HL-60 (cell line): ENCODE results near the gene EPB41L2.

Experiments used
- DNase-seq, 2 experiments: peaks; one replicate each; pipeline ENCODE4 v3.0.0-alpha.2; 2010 to 2020; ENCODE audit warnings: low read depth in 1 of 2, low spot score in 1 of 2
- H3K27ac ChIP-seq: fragments of 250-450 bp; sonication (Bioruptor Pico); replicated peaks from 2 replicates; pipeline ENCODE4 v1.5.1; 2020; ENCODE audit warnings: mild to moderate bottlenecking, moderate library complexity
- H3K27me3 ChIP-seq: fragments of 250-450 bp; sonication (Bioruptor Pico); 2 replicates; pipeline ENCODE4 v1.5.1; 2021; ENCODE audit warnings: mild to moderate bottlenecking, moderate library complexity; ENCODE audit not compliant: insufficient read depth, poor library complexity, severe bottlenecking
- H3K4me3 ChIP-seq: replicated peaks from 2 replicates; pipeline ENCODE4 v1.5.1; 2011; ENCODE audit warnings: mild to moderate bottlenecking, control low read depth, low read length; ENCODE audit not compliant: insufficient read depth
- GABPA ChIP-seq: IDR thresholded peaks from 2 replicates; pipeline ENCODE4 v1.6.1; 2012; ENCODE audit warnings: low read depth
- POLR2AphosphoS5 ChIP-seq: IDR thresholded peaks from 2 replicates; pipeline ENCODE4 v1.6.1; 2012; ENCODE audit warnings: low read depth
- REST ChIP-seq: IDR thresholded peaks from 2 replicates; pipeline ENCODE4 v1.6.1; 2012; ENCODE audit warnings: low read depth; ENCODE audit not compliant: insufficient replicate concordance
- SPI1 ChIP-seq: IDR thresholded peaks from 2 replicates; pipeline ENCODE4 v1.6.1; 2012; ENCODE audit warnings: low read depth, mild to moderate bottlenecking, borderline replicate concordance
- TF ChIP-seq, protein P1 (sequence below): IDR thresholded peaks from one replicate; pipeline ENCODE4 v1.5.1; 2011; ENCODE audit warnings: low read length, control low read depth, inconsistent platforms; ENCODE audit not compliant: insufficient read depth

Gene EPB41L2

DNA sequence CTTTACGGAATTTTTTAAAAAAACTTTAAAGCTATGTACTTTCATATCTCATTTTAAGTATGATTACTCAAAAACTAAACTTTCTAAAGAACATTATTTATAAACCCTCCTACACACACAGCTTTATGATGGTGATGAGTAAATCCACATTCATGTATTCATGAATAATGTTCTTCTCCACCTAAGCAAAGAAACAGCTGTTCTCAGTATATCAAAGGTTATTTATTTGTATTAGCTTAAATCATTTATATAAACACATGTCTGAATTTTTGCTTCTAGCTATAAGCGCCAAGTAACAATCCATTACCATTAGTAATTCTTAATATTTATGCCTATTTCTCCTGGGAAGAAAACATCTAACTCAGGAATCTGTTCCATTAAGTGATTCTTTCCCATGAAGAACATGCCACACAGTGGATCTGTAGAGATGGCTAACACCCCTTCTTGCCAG, 172.5 kb downstream of the EPB41L2 start:
- Histone ChIP-seq H3K27ac (no peak overlapping the region), H3K4me3 (no peak overlapping the region), H3K27me3 (no peaks in the 10 kb centered on the region)
- no peak for TF ChIP-seq GABPA
- TF ChIP-seq, protein P1, sequence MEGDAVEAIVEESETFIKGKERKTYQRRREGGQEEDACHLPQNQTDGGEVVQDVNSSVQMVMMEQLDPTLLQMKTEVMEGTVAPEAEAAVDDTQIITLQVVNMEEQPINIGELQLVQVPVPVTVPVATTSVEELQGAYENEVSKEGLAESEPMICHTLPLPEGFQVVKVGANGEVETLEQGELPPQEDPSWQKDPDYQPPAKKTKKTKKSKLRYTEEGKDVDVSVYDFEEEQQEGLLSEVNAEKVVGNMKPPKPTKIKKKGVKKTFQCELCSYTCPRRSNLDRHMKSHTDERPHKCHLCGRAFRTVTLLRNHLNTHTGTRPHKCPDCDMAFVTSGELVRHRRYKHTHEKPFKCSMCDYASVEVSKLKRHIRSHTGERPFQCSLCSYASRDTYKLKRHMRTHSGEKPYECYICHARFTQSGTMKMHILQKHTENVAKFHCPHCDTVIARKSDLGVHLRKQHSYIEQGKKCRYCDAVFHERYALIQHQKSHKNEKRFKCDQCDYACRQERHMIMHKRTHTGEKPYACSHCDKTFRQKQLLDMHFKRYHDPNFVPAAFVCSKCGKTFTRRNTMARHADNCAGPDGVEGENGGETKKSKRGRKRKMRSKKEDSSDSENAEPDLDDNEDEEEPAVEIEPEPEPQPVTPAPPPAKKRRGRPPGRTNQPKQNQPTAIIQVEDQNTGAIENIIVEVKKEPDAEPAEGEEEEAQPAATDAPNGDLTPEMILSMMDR = no peak
- no peak for TF ChIP-seq REST
- DNase-seq = no peak

GRCh38 chr6:130889423-130889822, 173.6 kb downstream of the EPB41L2 start:
- TF ChIP-seq REST (no peak), GABPA (no peak), POLR2AphosphoS5 (no peak), SPI1 (no peak)
- TF ChIP-seq, protein P1 = no peak
- Histone ChIP-seq H3K27ac (no peak overlapping the region), H3K4me3 (no peak overlapping the region), H3K27me3 (no peaks in the 10 kb centered on the region)
- no peak for DNase-seq

DNA sequence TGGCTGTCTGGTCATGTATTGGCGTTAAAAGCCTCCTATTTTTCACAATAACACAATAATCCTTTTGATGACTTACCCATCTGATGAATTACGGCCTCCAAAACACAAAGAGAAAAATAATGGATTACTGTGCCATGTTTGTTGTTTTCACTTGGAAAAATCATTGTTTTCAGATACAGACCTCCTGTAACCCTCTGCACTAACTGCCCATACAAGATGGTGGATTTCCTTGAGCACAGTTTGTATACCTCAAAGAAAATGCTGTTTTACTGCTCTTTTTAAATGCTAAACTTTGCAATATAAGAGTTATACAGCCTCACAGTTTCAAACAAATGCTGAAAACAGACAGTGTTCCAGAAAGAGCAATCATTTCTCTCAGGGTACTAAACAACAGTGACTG, 174.8 kb downstream of the EPB41L2 start:
- H3K27me3 ChIP-seq = no peaks in the 10 kb centered on the region
- H3K4me3 ChIP-seq = no peak overlapping the region
- no peak for DNase-seq
- TF ChIP-seq, protein P1 = no peak
- TF ChIP-seq REST (no peak), GABPA (no peak), SPI1 (no peak), POLR2AphosphoS5 (no peak)
- H3K27ac ChIP-seq = no peak overlapping the region
